HEK293 (cell line): ENCODE results near the gene C6orf89.

Experiments
- ZBTB21 ChIP-seq: fragments of 450-650 bp; formaldehyde crosslinking; IDR thresholded peaks from 2 replicates; pipeline ENCODE4 v1.5.1; 2017; ENCODE audit warnings: missing biosample characterization, missing genetic modification characterization
- ZNF121 ChIP-seq: fragments of 450-650 bp; formaldehyde crosslinking; IDR thresholded peaks from 2 replicates; pipeline ENCODE4 v1.5.1; 2016; ENCODE audit warnings: missing biosample characterization, missing genetic modification characterization
- TF ChIP-seq, protein P1 (sequence below): fragments of 450-650 bp; formaldehyde crosslinking; IDR thresholded peaks from 2 replicates; pipeline ENCODE4 v1.5.1; 2016; ENCODE audit warnings: missing biosample characterization, missing genetic modification characterization
- TF ChIP-seq, protein P2 (sequence below): fragments of 450-650 bp; formaldehyde crosslinking; IDR thresholded peaks from 2 replicates; pipeline ENCODE4 v1.5.1; 2016; ENCODE audit warnings: missing biosample characterization, missing genetic modification characterization, low read depth
- TF ChIP-seq, protein P3 (sequence below): fragments of 450-650 bp; formaldehyde crosslinking; IDR thresholded peaks from 2 replicates; pipeline ENCODE4 v1.5.1; 2016; ENCODE audit warnings: missing biosample characterization, missing genetic modification characterization

DNA sequence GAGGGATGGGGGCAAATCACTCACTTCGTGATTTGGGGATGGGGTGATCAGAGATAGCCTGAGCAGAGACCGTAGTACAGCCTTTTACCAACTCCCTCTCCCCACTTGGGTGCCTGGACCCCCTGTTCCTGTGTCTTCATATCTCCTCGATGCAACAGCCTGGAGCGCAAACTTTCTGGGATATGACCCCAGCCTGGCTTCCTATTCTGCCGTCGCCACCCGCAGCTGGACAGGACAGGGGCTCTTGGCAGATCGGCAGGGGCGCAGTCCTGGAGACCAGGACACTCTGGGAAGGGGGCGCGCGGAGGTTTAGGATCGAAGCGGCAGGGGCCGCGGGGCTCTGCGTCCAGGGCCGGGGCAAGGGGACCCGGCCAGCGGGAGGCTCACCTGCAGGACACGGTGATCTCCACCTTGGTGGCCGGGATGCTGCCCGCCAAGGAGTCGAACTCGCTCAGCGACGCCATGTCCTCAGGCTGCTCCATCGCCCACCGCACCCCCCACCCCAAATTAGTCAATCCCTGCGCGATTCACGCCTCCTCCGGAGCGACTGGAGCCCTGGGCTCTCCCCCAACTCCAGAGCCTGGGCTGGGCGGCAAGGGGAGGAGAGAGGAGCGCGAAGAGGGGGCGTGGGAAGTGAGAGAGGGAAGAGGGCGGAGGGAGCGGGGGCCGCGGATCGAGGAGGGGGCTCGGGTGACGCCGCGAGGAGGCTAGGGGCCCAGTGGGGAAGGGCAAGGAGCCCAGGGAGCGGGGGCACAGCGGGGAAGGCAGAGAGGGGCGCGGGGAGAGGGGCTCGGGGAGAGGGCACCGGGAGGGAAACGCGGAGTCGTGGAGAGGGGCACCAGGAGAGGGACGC is 46.6 kb upstream of the C6orf89 start, which contains the start of gene CPNE5:
- TF ChIP-seq, protein P1, sequence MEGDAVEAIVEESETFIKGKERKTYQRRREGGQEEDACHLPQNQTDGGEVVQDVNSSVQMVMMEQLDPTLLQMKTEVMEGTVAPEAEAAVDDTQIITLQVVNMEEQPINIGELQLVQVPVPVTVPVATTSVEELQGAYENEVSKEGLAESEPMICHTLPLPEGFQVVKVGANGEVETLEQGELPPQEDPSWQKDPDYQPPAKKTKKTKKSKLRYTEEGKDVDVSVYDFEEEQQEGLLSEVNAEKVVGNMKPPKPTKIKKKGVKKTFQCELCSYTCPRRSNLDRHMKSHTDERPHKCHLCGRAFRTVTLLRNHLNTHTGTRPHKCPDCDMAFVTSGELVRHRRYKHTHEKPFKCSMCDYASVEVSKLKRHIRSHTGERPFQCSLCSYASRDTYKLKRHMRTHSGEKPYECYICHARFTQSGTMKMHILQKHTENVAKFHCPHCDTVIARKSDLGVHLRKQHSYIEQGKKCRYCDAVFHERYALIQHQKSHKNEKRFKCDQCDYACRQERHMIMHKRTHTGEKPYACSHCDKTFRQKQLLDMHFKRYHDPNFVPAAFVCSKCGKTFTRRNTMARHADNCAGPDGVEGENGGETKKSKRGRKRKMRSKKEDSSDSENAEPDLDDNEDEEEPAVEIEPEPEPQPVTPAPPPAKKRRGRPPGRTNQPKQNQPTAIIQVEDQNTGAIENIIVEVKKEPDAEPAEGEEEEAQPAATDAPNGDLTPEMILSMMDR (tag by site-specific recombination) = no peak
- TF ChIP-seq, protein P2, sequence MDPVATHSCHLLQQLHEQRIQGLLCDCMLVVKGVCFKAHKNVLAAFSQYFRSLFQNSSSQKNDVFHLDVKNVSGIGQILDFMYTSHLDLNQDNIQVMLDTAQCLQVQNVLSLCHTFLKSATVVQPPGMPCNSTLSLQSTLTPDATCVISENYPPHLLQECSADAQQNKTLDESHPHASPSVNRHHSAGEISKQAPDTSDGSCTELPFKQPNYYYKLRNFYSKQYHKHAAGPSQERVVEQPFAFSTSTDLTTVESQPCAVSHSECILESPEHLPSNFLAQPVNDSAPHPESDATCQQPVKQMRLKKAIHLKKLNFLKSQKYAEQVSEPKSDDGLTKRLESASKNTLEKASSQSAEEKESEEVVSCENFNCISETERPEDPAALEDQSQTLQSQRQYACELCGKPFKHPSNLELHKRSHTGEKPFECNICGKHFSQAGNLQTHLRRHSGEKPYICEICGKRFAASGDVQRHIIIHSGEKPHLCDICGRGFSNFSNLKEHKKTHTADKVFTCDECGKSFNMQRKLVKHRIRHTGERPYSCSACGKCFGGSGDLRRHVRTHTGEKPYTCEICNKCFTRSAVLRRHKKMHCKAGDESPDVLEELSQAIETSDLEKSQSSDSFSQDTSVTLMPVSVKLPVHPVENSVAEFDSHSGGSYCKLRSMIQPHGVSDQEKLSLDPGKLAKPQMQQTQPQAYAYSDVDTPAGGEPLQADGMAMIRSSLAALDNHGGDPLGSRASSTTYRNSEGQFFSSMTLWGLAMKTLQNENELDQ = no peak
- TF ChIP-seq ZBTB21 (tag by site-specific recombination) = no peak
- TF ChIP-seq, protein P3, sequence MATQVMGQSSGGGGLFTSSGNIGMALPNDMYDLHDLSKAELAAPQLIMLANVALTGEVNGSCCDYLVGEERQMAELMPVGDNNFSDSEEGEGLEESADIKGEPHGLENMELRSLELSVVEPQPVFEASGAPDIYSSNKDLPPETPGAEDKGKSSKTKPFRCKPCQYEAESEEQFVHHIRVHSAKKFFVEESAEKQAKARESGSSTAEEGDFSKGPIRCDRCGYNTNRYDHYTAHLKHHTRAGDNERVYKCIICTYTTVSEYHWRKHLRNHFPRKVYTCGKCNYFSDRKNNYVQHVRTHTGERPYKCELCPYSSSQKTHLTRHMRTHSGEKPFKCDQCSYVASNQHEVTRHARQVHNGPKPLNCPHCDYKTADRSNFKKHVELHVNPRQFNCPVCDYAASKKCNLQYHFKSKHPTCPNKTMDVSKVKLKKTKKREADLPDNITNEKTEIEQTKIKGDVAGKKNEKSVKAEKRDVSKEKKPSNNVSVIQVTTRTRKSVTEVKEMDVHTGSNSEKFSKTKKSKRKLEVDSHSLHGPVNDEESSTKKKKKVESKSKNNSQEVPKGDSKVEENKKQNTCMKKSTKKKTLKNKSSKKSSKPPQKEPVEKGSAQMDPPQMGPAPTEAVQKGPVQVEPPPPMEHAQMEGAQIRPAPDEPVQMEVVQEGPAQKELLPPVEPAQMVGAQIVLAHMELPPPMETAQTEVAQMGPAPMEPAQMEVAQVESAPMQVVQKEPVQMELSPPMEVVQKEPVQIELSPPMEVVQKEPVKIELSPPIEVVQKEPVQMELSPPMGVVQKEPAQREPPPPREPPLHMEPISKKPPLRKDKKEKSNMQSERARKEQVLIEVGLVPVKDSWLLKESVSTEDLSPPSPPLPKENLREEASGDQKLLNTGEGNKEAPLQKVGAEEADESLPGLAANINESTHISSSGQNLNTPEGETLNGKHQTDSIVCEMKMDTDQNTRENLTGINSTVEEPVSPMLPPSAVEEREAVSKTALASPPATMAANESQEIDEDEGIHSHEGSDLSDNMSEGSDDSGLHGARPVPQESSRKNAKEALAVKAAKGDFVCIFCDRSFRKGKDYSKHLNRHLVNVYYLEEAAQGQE (tag by site-specific recombination) = no peak
- TF ChIP-seq ZNF121 (tag by site-specific recombination) = no peak
